Heart right ventricle (tissue), 16 donors: ENCODE measurements around the gene EPHX1. TPM values are rescaled to one million over a fixed set of nuclear protein-coding genes. Genes with fewer than 3 reads are reported as not detected.

Experiments used
- ATAC-seq, 8 donors: fragments of 200-7000 bp; cut with Tn5 transposase; one replicate each; pipeline ENCODE4 v1.9.1; 2020; ENCODE audit warnings: mild to moderate bottlenecking in 8 of 8, moderate library complexity in 8 of 8, moderate number of reproducible peaks in 1 of 8
- DNase-seq, 2 donors: peaks; one replicate each; pipeline ENCODE4 v3.0.0-alpha.2; 2020
- H3K27ac ChIP-seq, 10 donors: fragments of 200-600 bp; sonication (generic) in 2 of 10; one replicate each; pipeline versions ENCODE4 v1.5.0 to v1.8.0; 2020 to 2022; ENCODE audit warnings: mild to moderate bottlenecking in 3 of 10
- H3K27me3 ChIP-seq, 7 donors: fragments of 200-600 bp; one replicate each; pipeline ENCODE4 v1.8.0; 2021 to 2022; ENCODE audit warnings: mild to moderate bottlenecking in 2 of 7
- H3K36me3 ChIP-seq, 9 donors: fragments of 200-600 bp; sonication (generic) in 1 of 9; one replicate each; pipeline versions ENCODE4 v1.5.0 to v1.8.0; 2020 to 2022; ENCODE audit warnings: mild to moderate bottlenecking in 2 of 9
- H3K4me1 ChIP-seq, 9 donors: fragments of 200-600 bp; sonication (generic) in 1 of 9; one replicate each; pipeline versions ENCODE4 v1.5.0 to v1.8.0; 2020 to 2022; ENCODE audit warnings: mild to moderate bottlenecking in 4 of 9
- H3K4me3 ChIP-seq, 10 donors: fragments of 200-600 bp; sonication (generic) in 2 of 10; one replicate each; pipeline versions ENCODE4 v1.5.0 to v1.8.0; 2020 to 2022; ENCODE audit warnings: mild to moderate bottlenecking in 7 of 10, moderate library complexity in 2 of 10
- H3K9me3 ChIP-seq, 11 donors: fragments of 200-600 bp in 10 of 11; sonication (generic) in 2 of 11; one replicate each; pipeline versions ENCODE4 v1.5.0 to v1.8.0; 2013 to 2022; ENCODE audit warnings: mild to moderate bottlenecking in 2 of 11, control low read depth in 1 of 11, moderate library complexity in 1 of 11
- CTCF ChIP-seq, 9 donors: fragments of 200-600 bp; sonication (generic) in 2 of 9; IDR thresholded peaks; one replicate each; pipeline versions ENCODE4 v1.5.0 to v1.8.0; 2021 to 2022; ENCODE audit warnings: antibody characterized with exemption in 9 of 9, mild to moderate bottlenecking in 5 of 9, moderate library complexity in 1 of 9
- WGBS, 2 donors: extraction: QIAGEN DNeasy Blood & Tissue Kit; methylation state at CpG; one replicate each; pipeline ENCODE4 v1.1.7; 2013; ENCODE audit warnings: inconsistent platforms in 1 of 2; 5-methylcytosine and 5-hydroxymethylcytosine counted together
- intact Hi-C, 10 donors: fragments of 100-400 bp; cut with DNase I; formaldehyde crosslinking; loops; one replicate each; pipeline versions ENCODE4 v1.11.1 to v1.14.2; 2022
- polyA plus RNA-seq, 2 donors: library from polyadenylated mRNA; stranded (reverse); fragments of 200-250 nt; gene quantifications; one replicate each; pipeline ENCODE4 v1.2.3, GENCODE V29; 2013
- total RNA-seq, 10 donors: library from RNA; stranded (reverse); fragmentation: NEBNext Ultra II Directional in 3 of 10; extraction: Animal tissue kit (Norgen Biotek cat#: 25700) in 3 of 10; gene quantifications; one replicate each; pipeline versions ENCODE4 v1.2.1 to v1.2.4, GENCODE V29; 2021 to 2023
- donor health status: Arrhythmogenic right ventricular cardiomyopathy.
- donor health status: ischemic (EF 13 %, LVEDD 7.1; RV severe dilation, severe dysfunction).
- donor health status: healthy with polysubstance abuse.
- donor health status: DM: no; HTN: yes; CAD: no.
- donor health status: DM: no; HTN: no; CAD: no.
- donor health status: ischemic (EF 25% LVEDD 6.9; RV normal size, moderate dysfunction).
- donor health status: ischemic (EF 25% LVEDD 5.7; RV mildly dilated, moderate dysfunction).
- donor health status: healthy.
- donor health status: DM: yes; HTN: yes; CAD: no.
- donor health status: Ischemic cardiomyopathy.
- donor health status: ischemic (EF 35%, LVEDD 5.7; RV mildly dilated, moderate dysfunction).
- donor health status: nonischemic (EF 11% LVEDD 7.7; RV severe dilation, severe dysfunction).
- donor health status: DM: yes; HTN: yes; CAD: no.
- donor health status: PGD.
- donor health status: ischemic (EF 29% LVEDD 5.4; RV normal size, mild dysfunction).
- donor health status: nonischemic (EF 23%, LVEDD 6.1; RV moderate dilation, normal function).

Gene EPHX1
- total and polyA plus RNA-seq, 12 donors, result 31.5 to 80.8 (median 43.2) TPM

- peaks cover 13 to 69% (median 48%) of the 10 kb centered on the region in 9 donors for H3K4me1 ChIP-seq
- DNase-seq (no peak), ATAC-seq (no peak)
- intact Hi-C loops, result loop anchor here (1.0 to 10.0 kb wide), 19 partner anchors 36 to 298 kb away; partner anchors contain the start of gene ENAH (in 4 of the 10)
- no peaks in the 10 kb centered on the region for H3K36me3 ChIP-seq
- no peaks in the 10 kb centered on the region for H3K27me3 ChIP-seq
- WGBS, 2 donors, result 63 to 66% methylated on average over 4 of the region's 4 CpGs
- H3K9me3 ChIP-seq, result no peaks in the 10 kb centered on the region
- TF ChIP-seq CTCF (IDR thresholded peaks at IDR 0.05), result no peak
- peak overlapping the region in 2 of 10 donors; percentile 16 to 58 for H3K27ac ChIP-seq
- no peak overlapping the region for H3K4me3 ChIP-seq
Observed at GRCh38 chr1:225772848-225773247, 37.1 kb upstream of the EPHX1 start.

DNA sequence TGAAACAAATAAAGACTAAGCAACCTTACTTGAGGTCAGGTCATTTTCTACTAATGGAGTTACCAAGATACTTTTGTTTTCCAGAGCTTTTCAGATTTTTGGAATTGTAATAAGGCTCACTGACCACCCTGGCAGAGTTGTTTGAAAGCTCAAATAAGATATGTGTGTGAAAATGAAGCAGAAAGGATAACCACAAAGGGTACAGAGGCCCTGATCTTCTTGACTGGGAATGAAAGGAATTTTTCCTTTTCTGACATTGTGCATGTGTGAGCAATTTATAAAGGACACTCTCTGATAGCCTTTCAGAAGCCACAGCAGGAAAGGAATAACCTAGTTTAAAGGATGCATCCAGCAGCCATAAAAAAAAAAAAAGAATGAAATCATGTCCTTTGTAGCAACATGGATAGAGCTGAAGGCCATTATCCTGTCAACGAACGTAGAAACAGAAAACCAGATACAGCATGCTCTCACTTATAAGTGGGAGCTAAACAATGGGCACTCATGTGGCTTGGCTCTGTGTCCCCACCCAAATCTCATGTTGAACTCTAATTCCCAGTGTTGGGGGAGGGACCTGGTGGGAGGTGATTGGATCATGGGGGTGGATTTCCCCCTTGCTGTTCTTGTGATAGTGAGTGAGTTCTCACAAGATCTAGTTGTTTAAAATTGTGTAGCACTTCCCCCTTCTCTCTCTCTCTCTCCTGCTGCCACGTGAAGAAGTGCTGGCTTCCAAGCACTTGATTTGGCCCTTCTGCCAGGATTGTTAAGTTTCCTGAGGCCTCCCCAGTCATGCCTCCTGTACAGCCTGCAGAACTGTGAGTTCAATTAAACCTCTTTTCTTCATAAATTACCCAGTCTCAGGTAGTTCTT is 35.4 kb upstream of the EPHX1 start:
- no peaks in the 10 kb centered on the region for H3K27me3 ChIP-seq
- DNase-seq (no peak), ATAC-seq (no peak)
- TF ChIP-seq CTCF (IDR thresholded peaks at IDR 0.05), result no peak
- H3K4me1 ChIP-seq, result peaks cover 10 to 65% (median 48%) of the 10 kb centered on the region in 9 donors
- no peak overlapping the region for H3K4me3 ChIP-seq
- peak overlapping the region in 1 of 10 donors; percentile 2 for H3K27ac ChIP-seq
- no peaks in the 10 kb centered on the region for H3K36me3 ChIP-seq
- H3K9me3 ChIP-seq, result no peaks in the 10 kb centered on the region
- 24 to 38% methylated on average over 3 of the region's 3 CpGs for WGBS, 2 donors
- intact Hi-C loops, result loop anchor here (5.0 to 10.0 kb wide), 18 partner anchors 37 to 297 kb away; partner anchors contain the start of genes ENAH (in 5 of the 10) and EPHX1 (in 5 of the 10)

GRCh38 chr1:225776294-225776693 is 33.6 kb upstream of the EPHX1 start:
- ATAC-seq, result no peak
- H3K4me3 ChIP-seq, result peak overlapping the region in 1 of 10 donors; percentile 97

More at GRCh38 chr1:225776294-225776693, 33.6 kb upstream of the EPHX1 start:
- TF ChIP-seq CTCF (IDR thresholded peaks at IDR 0.05), result no peak
- H3K9me3 ChIP-seq, result no peaks in the 10 kb centered on the region
- intact Hi-C loops, result loop anchor here (2.0 to 10.0 kb wide), 13 partner anchors 35 to 271 kb away; partner anchors contain the start of genes EPHX1 (in 6 of the 10) and ENAH (in 1 of the 10)
- DNase-seq, result no peak
- 92 to 95% methylated on average over 4 of the region's 4 CpGs for WGBS, 2 donors
- H3K4me1 ChIP-seq, result peaks cover 8 to 66% (median 55%) of the 10 kb centered on the region in 9 donors
- no peak overlapping the region for H3K27ac ChIP-seq
- peaks cover 0 to 5% (median 0%) of the 10 kb centered on the region in 9 donors for H3K36me3 ChIP-seq
- no peaks in the 10 kb centered on the region for H3K27me3 ChIP-seq
